Ishikawa (cell line): Measurements from ENCODE around the gene COL18A1.

Experiments
- CEBPB ChIP-seq: IDR thresholded peaks from 2 replicates; pipeline ENCODE4 v1.6.1; 2012
- EP300 ChIP-seq: IDR thresholded peaks from 2 replicates; pipeline ENCODE4 v1.6.1; 2012; ENCODE audit warnings: borderline replicate concordance
- REST ChIP-seq: IDR thresholded peaks from 2 replicates; pipeline ENCODE4 v1.6.1; 2012; ENCODE audit warnings: low read depth, mild to moderate bottlenecking
- TAF1 ChIP-seq: IDR thresholded peaks from 2 replicates; pipeline ENCODE4 v1.6.1; 2012; ENCODE audit warnings: low read depth, mild to moderate bottlenecking
- TF ChIP-seq, protein P1 (sequence below): IDR thresholded peaks from 2 replicates; pipeline ENCODE4 v1.6.1; 2012

DNA sequence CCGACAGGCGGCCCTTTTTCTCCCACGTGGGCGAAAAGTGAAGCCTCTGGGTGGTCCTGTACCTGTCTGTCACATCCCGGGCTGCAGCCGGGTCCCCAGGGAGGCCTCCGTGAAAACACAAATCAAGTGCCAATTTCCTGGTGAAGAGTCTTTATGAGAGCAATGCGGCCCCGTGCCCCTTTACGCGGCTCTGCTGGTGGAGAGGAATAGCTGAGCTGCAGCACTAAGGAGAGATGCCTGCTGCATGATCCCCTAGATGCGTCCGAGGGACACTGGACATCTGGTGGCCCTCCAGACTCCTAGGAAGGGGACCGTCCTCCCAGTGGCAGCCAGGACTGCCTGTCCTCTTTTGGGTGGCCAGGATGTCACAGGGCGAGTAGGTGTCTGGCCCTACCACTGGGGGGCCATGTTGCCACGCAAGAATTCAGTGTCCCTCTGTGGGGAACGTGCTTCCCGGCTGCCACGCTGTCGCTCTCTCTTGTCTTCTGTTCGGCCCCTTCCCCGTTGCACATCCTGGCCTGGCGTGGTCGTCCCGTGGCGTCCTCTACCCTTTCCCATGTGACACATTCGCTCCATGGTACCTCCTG is 38.7 kb downstream of the COL18A1 start:
- TF ChIP-seq EP300 (no peak), TAF1 (no peak), CEBPB (no peak), REST (no peak)
- TF ChIP-seq, protein P1, sequence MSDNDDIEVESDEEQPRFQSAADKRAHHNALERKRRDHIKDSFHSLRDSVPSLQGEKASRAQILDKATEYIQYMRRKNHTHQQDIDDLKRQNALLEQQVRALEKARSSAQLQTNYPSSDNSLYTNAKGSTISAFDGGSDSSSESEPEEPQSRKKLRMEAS: no peak
